SU-DHL-6 (cell line): Measurements from ENCODE around the gene CYYR1.

ENCODE experiments used
- EZH2phosphoT487 ChIP-seq: fragments of 200-600 bp; sonication (generic), shearing (Covaris generic); conservative IDR thresholded peaks from 2 replicates; pipeline ENCODE4 v1.6.1; 2018; ENCODE audit warnings: mild to moderate bottlenecking, antibody characterized with exemption, low read length, moderate library complexity, mixed read lengths
- TF ChIP-seq, protein P1 (sequence below): fragments of 200-600 bp; sonication (generic); IDR thresholded peaks from one replicate; pipeline ENCODE4 v1.5.1; 2017; ENCODE audit warnings: antibody characterized with exemption, mild to moderate bottlenecking, low read length, moderate library complexity; ENCODE audit not compliant: insufficient read depth, poor library complexity, severe bottlenecking

DNA sequence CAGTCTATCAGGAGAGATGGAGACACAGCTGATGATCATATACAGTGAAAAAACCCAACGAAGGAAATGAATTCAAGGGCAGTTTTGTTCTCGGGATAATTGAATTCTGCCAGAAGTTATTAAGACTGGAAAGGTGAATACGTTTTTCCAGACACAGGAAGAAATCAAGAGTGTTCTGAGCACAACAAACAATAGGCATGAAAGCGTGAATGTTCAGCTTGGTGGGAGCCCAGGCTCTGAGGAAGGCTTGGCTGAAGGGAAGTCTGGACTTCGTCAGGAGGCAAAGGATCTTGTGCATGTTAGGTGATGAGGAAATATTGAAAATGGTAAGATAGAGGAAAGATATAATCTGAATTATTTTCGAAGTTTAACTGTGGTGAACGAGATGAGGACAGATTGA, 50.4 kb downstream of the CYYR1 start:
- no peak for TF ChIP-seq EZH2phosphoT487
- TF ChIP-seq, protein P1, sequence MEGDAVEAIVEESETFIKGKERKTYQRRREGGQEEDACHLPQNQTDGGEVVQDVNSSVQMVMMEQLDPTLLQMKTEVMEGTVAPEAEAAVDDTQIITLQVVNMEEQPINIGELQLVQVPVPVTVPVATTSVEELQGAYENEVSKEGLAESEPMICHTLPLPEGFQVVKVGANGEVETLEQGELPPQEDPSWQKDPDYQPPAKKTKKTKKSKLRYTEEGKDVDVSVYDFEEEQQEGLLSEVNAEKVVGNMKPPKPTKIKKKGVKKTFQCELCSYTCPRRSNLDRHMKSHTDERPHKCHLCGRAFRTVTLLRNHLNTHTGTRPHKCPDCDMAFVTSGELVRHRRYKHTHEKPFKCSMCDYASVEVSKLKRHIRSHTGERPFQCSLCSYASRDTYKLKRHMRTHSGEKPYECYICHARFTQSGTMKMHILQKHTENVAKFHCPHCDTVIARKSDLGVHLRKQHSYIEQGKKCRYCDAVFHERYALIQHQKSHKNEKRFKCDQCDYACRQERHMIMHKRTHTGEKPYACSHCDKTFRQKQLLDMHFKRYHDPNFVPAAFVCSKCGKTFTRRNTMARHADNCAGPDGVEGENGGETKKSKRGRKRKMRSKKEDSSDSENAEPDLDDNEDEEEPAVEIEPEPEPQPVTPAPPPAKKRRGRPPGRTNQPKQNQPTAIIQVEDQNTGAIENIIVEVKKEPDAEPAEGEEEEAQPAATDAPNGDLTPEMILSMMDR, result no peak
